NCI-H2196 (cell line): Measurements from ENCODE around the gene PRKAG2.

ENCODE experiments used
- DNase-seq: peaks from one replicate; lab custom pipeline; 2025; ENCODE audit not compliant: unreplicated experiment; lab: John Stamatoyannopoulos, UW

PRKAG2 gene

DNA sequence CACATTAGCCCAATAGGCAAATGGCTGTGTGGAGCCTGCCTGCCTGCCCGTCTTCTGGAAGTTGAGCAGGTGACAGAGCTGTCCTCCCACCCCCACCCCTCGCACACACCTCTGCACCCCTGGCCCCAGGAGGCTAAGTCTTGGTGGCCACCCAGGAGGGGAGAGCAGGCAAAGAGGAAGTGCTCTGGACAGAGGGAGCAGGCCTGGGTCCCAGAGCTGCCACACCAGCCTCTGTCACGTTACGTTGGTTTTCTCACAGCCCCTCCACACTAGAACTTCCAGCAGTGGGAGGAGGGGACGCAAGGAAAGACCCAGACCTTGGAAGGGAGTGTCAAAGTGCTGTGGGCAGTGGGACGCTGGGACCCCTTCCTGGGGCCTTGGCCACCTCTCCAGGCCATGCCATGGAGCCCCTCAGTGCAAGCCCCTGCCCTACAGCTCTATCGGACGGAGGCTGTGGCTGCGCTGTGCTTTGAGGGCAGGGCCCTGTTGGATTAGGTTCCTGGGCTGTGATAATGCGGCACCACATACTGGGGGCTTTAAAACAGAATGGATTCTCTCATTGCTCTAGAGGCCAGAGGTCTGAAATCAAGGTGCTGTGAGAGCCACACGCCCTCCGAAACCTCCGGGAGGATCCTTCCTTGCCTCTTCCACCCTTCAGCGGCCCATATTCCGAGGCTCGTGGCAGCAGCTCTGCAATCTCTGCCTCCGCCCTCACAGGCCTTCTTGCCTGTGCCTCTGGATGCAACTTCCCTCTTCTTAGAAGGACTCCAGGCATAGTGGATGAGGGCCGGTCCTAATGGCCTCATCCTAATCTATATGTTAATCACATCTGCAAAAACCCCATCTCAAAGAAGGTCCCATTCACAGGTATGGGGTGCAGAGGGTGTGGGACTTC lies 9.9 kb downstream of the PRKAG2 start:
- no peak for DNase-seq

DNA sequence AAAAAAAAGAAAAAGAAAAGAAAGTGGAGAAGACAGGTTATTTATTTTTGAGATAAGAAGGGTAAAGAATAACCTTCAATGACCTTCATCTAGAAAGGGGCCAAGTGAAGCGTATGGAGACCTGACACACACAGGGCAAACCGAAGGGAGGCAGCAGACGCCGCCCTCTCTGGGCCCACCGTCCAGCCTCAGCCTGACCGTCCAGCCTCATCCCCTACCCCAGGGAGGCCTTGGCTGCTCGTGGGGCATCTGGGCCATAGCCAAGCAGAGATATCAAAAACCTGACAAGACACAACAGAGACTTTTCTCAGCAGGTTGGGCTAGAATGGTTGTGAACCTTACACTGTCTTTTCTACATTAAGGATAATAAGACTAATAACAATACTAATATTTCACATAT lies 10.9 kb downstream of the PRKAG2 start:
- DNase-seq = no peak

DNA sequence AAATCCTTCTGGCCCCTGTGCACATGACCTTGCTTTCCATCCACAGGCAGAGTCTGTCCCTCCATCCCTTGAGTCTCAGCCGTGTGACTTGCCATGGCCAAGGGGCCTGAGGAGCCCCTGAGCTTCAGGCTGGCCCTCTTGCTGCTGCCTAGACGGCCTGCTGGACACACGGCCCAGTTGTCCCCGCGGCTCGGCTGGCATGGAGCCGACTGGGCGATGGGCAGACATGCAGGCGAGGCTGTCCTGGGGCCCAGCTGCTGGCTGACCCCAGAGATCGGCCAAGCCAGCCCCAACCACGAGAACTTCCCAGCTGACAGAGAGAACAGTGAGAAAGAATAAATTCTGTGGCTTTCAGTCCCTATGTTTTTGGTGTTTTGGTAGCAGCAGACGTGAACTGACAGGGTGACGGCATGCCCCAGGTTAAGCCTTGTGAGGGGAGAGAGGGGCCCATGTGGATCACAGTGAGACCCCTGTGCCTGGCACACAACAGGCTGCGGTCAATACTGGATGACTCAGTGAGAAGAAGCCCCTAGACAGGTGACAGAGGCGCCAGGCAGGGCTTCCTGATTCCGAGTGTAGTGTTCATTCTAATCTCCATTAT lies 11.7 kb downstream of the PRKAG2 start:
- DNase-seq = no peak

DNA sequence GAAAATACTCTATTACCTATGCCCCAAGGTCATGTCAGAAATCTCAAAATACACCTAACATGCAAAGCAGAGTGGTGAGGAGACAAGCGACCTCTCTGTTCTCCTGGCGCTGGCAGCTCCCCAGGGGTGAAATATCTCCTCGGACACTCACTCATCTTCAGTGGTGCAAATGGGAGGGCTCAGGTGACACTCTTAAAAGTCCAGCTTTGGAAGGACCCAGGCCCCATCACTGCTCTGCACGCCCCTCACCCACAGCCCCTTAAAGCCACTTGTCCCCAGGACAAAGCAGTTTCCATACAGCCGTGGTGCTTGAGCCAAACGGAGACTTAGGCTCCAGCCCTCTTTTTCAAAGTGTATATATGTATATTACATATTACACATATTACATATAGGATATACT lies 12.4 kb downstream of the PRKAG2 start:
- DNase-seq = no peak

DNA sequence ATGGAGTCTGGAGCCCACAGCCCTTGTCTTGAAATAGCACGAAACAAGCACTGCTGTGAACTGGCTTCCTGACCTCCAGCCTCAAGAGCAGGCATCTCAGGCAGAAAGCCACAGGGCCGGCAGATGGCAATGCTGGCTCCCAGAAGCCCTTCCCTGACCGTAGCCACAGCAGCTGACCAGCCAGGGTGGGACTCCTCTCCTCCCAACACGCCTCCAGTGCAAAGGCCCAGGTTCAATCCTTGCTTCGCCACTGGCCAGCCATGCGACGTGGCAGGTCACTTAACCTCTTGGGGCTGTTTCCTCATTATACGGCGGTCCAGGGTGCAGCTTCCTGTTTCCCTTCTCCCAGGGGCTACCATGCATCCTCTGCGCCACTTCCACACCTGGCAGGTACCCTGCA lies 12.8 kb downstream of the PRKAG2 start:
- no peak for DNase-seq

DNA sequence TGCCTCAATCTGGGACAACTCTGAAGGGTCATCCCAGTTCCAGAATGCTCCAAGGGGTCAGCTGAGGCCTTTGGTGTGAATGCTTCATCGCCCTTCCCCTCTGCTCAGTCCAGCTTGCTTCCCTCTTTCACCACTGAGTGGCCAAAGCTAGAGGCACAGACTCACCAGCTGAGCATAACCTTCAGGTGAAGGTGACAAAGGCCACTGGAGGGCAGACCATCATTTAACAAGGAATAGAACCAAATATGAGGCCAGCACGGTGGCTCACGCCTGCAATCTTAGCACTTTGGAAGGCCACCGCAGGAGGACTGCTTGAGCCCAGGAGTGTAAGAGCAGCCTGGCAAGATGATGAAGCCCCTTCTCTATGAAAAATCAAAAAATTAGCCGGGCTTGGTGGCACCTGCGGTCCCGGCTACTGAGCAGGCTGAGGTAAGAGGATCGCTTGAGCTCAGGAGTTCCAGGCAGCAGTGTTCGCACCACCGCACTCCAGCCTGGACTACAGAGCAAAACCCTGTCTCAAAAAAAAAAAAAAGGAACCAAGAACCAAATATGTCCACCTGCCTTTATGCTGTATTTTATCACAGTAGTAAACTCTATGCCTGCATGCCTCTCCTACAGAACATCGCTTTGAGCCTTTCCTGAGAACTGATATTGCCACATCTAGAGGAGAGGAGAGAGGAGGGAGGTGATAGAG lies 13.4 kb downstream of the PRKAG2 start:
- DNase-seq = no peak

DNA sequence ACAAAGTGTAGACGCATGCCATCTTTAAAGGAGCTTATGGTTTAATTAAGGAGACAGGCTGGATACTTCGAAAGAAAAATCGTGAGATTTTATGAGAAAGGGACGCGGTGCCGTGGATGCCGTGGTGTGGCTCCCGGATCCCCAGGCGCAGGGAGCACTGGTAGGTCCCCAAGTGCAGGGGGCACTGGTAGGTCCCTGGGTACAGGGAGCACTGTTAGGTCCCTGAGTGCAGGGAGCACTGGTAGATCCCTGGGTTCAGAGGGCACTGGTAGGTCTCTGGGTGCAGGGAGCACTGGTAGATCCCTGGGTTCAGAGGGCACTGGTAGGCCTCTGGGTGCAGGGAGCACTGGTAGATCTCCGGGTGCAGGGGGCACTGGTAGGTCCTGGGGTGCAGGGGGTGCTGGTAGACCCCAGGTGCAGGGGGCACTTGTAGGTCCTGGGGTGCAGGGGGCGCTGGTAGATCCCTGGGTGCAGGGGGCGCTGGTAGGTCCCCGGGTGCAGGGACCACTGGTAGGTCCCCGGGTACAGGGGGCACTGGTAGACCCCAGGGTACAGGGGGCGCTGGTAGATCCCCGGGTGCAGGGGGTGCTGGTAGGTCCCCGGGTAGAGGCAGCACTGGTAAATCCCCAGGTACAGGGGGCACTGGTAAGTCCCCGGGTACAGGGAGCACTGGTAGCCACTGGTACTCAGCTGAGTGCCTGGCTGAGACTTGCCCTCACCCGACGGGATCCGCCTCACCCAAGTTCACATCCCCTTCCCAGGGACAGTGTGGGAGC lies 14.1 kb downstream of the PRKAG2 start:
- no peak for DNase-seq

DNA sequence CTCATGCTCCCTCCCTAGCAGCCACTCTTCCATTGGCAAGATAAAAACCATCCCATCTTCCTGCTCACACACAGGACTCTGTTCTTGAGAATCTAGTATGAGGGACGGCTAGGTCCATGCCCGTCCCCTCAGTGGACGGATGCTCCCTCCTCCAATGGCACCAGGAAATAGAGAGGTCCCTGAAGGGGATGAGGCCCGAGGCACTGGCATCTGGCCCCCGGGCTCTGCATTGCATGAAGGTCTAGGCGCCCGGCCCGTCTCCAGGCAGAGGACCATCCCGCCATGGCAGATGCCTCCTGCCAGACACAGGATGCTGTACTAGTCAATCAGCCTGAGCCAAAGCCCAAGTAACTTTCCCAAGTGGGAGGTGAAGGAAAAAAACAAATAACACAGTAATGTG lies 15.0 kb downstream of the PRKAG2 start:
- DNase-seq = no peak

DNA sequence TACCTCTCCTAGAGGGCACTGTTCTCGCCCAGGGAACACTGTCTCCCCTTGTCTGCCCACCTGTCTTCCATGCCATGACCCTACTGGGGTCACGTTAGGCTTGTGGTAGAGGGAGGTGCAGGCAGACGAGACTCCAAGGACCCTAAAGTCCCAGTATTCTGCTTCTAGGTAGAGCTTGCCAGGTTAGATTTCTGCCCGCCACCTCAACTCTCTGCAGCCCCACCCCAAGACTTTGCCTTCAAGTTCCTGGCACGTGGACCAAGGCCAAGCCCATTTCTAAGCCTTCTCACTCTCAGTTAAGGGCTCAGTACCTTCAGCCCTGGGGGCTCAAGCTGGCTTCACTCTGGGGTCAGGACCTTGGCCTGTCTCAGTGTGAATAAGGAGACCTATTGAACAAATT lies 16.1 kb downstream of the PRKAG2 start:
- no peak for DNase-seq

DNA sequence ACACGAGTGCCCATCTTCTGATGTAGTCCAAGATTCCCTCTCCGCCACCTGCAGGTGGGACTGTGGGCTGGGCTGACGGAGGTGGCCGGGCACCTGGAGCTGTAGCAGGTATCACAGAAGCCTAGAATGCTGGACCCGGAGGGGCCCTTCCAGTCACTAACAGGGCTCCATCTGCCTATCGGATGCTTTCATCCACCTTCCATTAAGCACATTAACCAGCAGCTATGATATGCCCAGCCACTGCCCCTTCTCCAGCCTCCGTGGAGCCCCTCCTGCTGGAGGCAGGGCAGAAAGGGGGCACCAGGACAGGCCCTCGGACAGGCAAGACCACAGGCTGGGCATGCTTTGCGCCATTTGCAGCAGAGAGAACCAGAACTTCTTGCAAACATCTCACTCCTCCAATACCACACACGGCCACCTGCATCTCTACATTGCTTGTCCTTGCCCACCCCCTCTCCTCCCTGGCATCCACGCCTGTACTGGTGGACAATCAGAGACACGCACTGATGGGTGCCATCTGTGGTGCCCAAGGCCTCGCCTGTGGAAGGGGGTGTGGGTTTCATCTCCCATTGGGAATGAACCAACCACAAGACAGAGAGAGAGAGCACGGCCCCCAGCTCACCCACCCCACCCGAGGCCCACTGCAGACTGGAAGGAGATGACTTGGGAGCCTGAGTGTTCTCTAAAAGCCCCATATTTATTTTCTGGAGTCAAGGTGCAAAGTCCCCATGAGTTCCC lies 16.8 kb downstream of the PRKAG2 start:
- no peak for DNase-seq

DNA sequence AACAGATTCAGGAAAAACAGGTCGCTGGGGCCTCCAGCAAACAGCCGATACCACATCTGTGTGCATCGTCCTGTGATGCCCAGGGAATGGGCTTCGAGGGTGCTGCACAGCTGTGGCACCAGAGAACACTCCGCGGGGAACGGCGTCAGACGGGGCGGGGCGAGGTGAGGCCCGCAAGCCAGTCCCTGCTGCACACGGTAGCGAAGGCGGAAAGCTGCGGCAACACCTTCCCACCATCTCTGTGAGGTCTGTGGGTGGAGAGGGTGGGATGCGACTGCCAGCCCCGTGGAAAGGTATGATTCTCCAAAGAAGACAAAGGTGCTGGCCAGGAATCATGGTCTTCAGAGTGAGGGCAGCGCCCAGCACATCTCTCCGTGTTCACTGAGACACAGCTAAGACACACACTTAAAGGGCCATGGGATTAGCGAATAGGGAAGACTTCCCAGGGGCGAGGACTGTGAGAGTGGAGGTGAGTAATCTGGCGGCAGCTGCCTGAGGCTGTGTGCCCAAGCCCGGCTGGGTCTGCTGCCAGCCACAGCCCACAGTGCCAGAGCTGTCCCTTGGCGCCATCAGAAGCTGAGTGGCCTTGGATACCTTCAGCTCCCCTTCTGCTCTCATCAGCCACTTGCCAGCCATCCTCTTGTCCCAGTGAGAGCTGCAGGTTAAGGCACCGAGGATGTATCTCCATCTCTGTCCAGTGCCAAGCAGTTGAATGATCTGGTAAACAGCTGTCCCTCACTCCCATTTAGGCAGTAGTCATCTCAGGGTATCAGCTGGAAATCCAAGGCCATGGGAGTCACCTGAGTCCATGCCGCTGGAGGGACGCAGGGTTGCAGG lies 17.6 kb downstream of the PRKAG2 start:
- DNase-seq = no peak

DNA sequence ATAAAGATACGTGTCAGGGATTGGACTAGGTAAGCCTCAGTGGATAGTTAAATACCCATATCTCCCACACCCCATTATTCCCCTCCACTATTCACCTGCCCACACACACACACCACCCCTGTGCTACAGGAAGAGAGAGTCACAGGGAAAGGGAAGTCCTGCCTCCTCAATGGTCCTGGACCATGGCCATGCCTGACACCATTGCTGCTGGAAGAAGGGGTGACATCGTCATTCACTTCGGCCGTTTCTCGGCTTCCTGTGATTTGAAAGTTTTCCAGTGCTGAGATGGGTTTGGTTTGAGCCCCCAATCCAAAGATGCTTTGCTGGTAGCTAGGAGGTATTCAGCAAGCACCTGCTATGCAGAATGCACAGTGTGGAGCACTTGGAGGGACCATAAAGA lies 18.5 kb downstream of the PRKAG2 start:
- no peak for DNase-seq

DNA sequence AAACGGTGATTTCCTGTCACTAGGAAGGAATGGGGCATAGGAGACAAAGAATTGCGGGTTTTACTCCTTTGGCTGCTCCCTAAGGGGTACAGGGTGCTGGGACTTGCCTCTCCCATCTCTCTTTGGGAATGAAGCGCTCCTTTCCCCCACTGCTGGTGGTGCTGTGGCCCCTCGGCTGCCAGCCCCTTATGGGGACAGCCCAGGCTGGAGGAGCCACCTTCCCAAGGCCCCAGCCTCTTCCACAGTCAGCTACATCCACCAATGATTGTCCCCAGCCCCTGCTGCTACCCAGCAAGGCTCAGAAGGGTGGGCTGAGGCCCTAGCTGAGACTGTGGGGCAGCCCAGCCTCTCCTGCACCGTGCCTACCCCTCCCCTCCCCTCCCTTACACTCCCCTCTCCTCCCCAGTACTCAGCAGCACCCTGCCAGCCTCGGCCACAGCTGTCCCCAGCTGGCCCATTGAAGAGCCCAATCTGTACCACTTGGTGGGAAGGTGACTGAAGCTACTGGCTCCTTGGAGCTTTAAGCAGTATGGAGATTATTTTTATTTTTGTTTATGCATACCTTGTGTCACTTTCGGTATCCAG lies 19.0 kb downstream of the PRKAG2 start:
- no peak for DNase-seq

DNA sequence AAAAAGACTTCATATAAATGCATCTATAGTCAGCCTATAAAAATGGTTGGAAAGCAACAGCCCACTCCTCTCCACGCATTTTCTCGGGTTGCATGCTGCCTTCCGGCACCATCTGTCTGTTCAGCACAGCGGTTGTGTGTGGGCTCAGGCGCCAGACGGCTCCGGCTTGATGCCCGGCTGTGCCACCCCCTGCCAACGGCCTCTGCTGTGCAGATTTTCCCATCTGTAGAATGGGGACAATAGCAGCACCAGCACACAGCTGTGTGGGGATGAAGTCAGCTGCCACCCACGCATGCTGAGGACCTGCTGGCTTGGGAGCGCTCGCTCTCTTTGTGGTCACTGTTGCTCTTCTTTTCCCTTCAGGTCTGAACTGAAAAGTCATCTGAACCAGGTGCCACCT lies 19.5 kb downstream of the PRKAG2 start:
- DNase-seq = no peak

DNA sequence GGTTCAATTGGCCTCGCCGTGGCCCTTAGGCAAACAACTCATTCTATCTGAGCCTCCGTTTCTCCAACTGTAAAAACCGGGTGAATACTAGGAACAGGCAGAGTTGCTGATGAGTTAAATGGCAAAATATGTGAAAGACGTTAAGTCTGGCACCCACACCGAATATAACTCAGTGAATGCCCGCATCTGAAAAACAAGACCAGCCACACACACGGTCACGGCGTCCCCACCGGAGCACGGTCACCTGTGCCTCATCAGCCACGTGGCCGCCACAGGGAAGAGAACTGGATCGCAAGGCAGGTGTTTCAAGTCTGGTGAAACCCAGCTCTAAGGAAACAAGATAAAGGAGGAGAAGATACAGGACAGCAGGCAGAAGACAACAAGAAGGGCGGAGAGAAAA lies 20.4 kb downstream of the PRKAG2 start:
- no peak for DNase-seq

DNA sequence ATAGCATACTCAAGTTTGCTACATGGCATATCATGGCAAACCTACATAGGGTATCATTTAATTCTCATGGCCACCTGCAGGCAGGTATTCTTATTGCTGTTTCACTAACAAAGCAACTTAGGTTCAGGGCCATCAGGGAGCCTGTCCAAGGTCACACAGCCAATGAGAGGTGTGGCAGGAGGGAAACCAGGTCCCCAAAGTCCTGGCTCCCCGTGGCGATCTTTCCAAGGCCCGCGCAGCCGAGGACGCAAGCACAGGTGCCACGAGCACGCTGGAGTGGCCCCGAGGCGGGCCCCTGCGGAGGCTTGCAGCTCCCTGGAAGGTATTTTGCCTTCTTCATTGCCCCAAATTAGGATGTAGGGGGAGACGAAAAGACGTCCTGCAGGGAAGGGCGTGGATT lies 20.8 kb downstream of the PRKAG2 start:
- no peak for DNase-seq

DNA sequence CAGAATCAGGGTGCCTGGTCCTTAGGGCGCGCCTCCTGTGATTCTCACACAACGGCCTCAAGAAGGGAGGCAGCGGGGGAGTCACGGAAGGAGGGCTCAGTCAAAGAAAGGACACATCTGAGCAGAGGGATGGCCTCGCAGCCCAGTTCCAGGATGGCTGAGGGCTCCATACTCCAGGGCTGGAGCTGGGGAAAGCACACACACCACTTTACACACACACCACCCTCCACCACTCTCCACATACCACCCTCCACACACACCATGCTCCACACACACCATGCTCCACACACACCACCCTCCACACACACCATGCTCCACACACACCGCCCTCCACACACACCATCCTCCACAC lies 22.2 kb downstream of the PRKAG2 start:
- DNase-seq = no peak

DNA sequence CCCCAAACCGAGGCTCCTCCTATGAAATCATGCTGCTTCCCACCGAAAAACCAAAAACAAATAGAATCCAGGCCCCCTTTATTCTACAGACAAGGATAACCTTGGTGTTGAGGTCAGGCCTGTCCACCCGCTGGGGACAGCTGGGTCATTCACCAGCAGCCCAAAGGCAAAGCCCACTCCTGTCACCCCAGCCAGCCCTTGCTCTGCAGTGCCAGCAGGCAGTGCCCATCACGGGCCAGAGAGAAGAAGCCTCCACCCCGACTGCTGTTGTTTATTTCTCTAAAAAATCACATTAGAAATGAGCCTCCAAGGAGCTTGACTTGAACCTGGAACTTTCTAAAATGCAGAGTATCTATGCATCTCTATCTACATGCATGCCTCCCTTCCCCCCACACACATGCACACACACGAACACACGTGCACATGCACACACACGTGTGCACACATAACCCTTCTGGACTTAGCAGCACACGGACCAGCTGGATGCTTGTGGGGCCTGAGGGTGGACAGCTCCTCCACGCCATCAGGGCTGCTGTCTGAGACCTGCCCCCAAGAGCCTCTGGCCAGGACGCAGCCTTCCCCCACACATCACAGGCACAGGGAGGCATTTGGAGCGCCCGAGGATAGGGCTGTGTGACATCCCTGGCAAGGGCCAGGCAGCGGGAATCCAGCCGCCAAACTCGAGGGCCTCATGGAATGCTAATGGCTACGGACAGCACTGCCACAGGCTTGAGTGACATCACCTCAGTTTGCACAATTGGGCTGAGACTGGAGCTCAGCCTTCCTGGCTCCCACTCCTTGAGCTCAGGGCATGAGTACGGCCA lies 22.8 kb downstream of the PRKAG2 start:
- DNase-seq = no peak
